Liver (tissue), 9 donors: ENCODE measurements around the gene UQCRFS1. TPM values are rescaled to one million over a fixed set of nuclear protein-coding genes. Genes with fewer than 3 reads are reported as not detected.

Experiments
- DNase-seq: peaks from one replicate; pipeline ENCODE4 v3.0.0-alpha.2; 2017; ENCODE audit warnings: low spot score
- H3K27ac ChIP-seq, 2 donors: one replicate each; pipeline ENCODE4 v1.7.0; 2013; ENCODE audit warnings: inconsistent platforms in 2 of 2, low read length in 2 of 2, control low read depth in 1 of 2, low read depth in 1 of 2, mild to moderate bottlenecking in 1 of 2
- H3K27me3 ChIP-seq, 4 donors: one replicate each; pipeline versions ENCODE4 v1.6.1 to v1.7.0; 2013; ENCODE audit warnings: low read length in 3 of 4, inconsistent platforms in 1 of 4, mild to moderate bottlenecking in 1 of 4, moderate library complexity in 1 of 4; ENCODE audit not compliant: control insufficient read depth in 4 of 4, insufficient read depth in 4 of 4
- H3K36me3 ChIP-seq, 4 donors: one replicate each; pipeline versions ENCODE4 v1.6.1 to v1.7.0; 2013; ENCODE audit warnings: low read length in 3 of 4, mild to moderate bottlenecking in 3 of 4, low read depth in 1 of 4, moderate library complexity in 1 of 4; ENCODE audit not compliant: control insufficient read depth in 4 of 4, insufficient read depth in 3 of 4
- H3K4me1 ChIP-seq, 4 donors: one replicate each; pipeline versions ENCODE4 v1.6.1 to v1.7.0; 2013; ENCODE audit warnings: low read length in 3 of 4, mild to moderate bottlenecking in 3 of 4, moderate library complexity in 1 of 4; ENCODE audit not compliant: control insufficient read depth in 4 of 4, insufficient read depth in 4 of 4
- H3K4me3 ChIP-seq, 3 donors: one replicate each; pipeline versions ENCODE4 v1.6.1 to v1.7.0; 2013; ENCODE audit warnings: low read length in 3 of 3, control low read depth in 1 of 3, low read depth in 1 of 3, mild to moderate bottlenecking in 1 of 3
- H3K9ac ChIP-seq, 2 donors: one replicate each; pipeline ENCODE4 v1.7.0; 2013; ENCODE audit warnings: low read length in 2 of 2, mild to moderate bottlenecking in 2 of 2, moderate library complexity in 2 of 2, control low read depth in 1 of 2, low read depth in 1 of 2
- H3K9me3 ChIP-seq, 4 donors: one replicate each; pipeline versions ENCODE4 v1.6.1 to v1.7.0; 2013; ENCODE audit warnings: low read length in 3 of 4; ENCODE audit not compliant: control insufficient read depth in 4 of 4
- ATF3 ChIP-seq: IDR thresholded peaks from 2 replicates; pipeline ENCODE4 v1.6.1; 2016; ENCODE audit warnings: antibody characterized with exemption
- CTCF ChIP-seq: fragments of 150-350 bp; IDR thresholded peaks from 2 replicates; pipeline ENCODE4 v1.5.1; 2017; ENCODE audit warnings: improper control_type of control experiment, low read depth, low read length; ENCODE audit not compliant: missing input control
- EGR1 ChIP-seq, 2 donors: IDR thresholded peaks; 2 replicates each; pipeline ENCODE4 v1.6.1; 2016 to 2018; ENCODE audit warnings: antibody characterized with exemption in 2 of 2, low read depth in 2 of 2
- FOXA1 ChIP-seq: IDR thresholded peaks from 2 replicates; pipeline ENCODE4 v1.6.1; 2016; ENCODE audit warnings: antibody characterized with exemption
- FOXA2 ChIP-seq: IDR thresholded peaks from 2 replicates; pipeline ENCODE4 v1.6.1; 2016; ENCODE audit warnings: antibody characterized with exemption
- GABPA ChIP-seq, 2 donors: IDR thresholded peaks in 1 of 2; conservative IDR thresholded peaks in 1 of 2; 2 replicates each; pipeline ENCODE4 v1.6.1; 2016; ENCODE audit warnings: antibody characterized with exemption in 2 of 2, mild to moderate bottlenecking in 1 of 2, moderate library complexity in 1 of 2
- HNF4A ChIP-seq, 2 donors: conservative IDR thresholded peaks; 2 replicates each; pipeline ENCODE4 v1.6.1; 2016; ENCODE audit warnings: antibody characterized with exemption in 2 of 2, mild to moderate bottlenecking in 2 of 2
- HNF4G ChIP-seq: IDR thresholded peaks from 2 replicates; pipeline ENCODE4 v1.6.1; 2016; ENCODE audit warnings: antibody characterized with exemption
- JUND ChIP-seq, 2 donors: IDR thresholded peaks; 2 replicates each; pipeline ENCODE4 v1.6.1; 2016; ENCODE audit warnings: antibody characterized with exemption in 2 of 2
- MAX ChIP-seq: IDR thresholded peaks from 2 replicates; pipeline ENCODE4 v1.6.1; 2016; ENCODE audit warnings: antibody characterized with exemption
- NR2F2 ChIP-seq: IDR thresholded peaks from 2 replicates; pipeline ENCODE4 v1.6.1; 2016; ENCODE audit warnings: antibody characterized with exemption
- RAD21 ChIP-seq, 2 donors: IDR thresholded peaks; 2 replicates each; pipeline ENCODE4 v1.6.1; 2016; ENCODE audit warnings: antibody characterized with exemption in 2 of 2, mild to moderate bottlenecking in 2 of 2
- REST ChIP-seq: IDR thresholded peaks from 2 replicates; pipeline ENCODE4 v1.6.1; 2016; ENCODE audit warnings: antibody characterized with exemption, mild to moderate bottlenecking
- RXRA ChIP-seq, 2 donors: IDR thresholded peaks; 2 replicates each; pipeline ENCODE4 v1.6.1; 2017 to 2018; ENCODE audit warnings: antibody characterized with exemption in 2 of 2, mild to moderate bottlenecking in 1 of 2
- SP1 ChIP-seq: IDR thresholded peaks from 2 replicates; pipeline ENCODE4 v1.6.1; 2018; ENCODE audit warnings: antibody characterized with exemption, mild to moderate bottlenecking
- TAF1 ChIP-seq: conservative IDR thresholded peaks from 2 replicates; pipeline ENCODE4 v1.6.1; 2016; ENCODE audit warnings: antibody characterized with exemption, mild to moderate bottlenecking
- YY1 ChIP-seq: IDR thresholded peaks from 2 replicates; pipeline ENCODE4 v1.6.1; 2016; ENCODE audit warnings: antibody characterized with exemption, mild to moderate bottlenecking
- ZBTB33 ChIP-seq: IDR thresholded peaks from 2 replicates; pipeline ENCODE4 v1.6.1; 2016; ENCODE audit warnings: antibody characterized with exemption
- WGBS: extraction: QIAGEN DNeasy Blood & Tissue Kit; methylation state at CpG from one replicate; pipeline ENCODE4 v1.1.7; 2013; 5-methylcytosine and 5-hydroxymethylcytosine counted together
- polyA plus RNA-seq, 2 donors: library from polyadenylated mRNA; stranded (reverse) in 1 of 2; unstranded in 1 of 2; fragments of 200-250 nt in 1 of 2; fragments of >200 nt in 1 of 2; fragmentation: Nextera tagmentation in 1 of 2; extraction: Ambion mirVana in 1 of 2; gene quantifications; one replicate each; pipeline versions ENCODE4 v1.2.1 to v1.2.3, GENCODE V29; 2013 to 2015
- total RNA-seq, 2 donors: library from RNA; depleted of rRNA; stranded (reverse); fragments of >200 nt; gene quantifications; one replicate each; pipeline ENCODE4 v1.2.3, GENCODE V29; 2014
- donor health status: healthy.
- donor health status: healthy.
- donor health status: healthy.
- donor health status: healthy.
- donor health status: healthy.

The UQCRFS1 gene
- total and polyA plus RNA-seq, 4 donors = 19.1 to 71.2 (median 32.7) TPM

GRCh38 chr19:29256516-29256915 is 43.6 kb upstream of the UQCRFS1 start:
- H3K9me3 ChIP-seq = no peaks in the 10 kb centered on the region
- H3K36me3 ChIP-seq = no peaks in the 10 kb centered on the region
- no peak overlapping the region for H3K9ac ChIP-seq
- H3K27me3 ChIP-seq = peaks cover 0 to 3% (median 0%) of the 10 kb centered on the region in 4 donors
- no peak for DNase-seq
- 35% methylated on average over 2 of the region's 2 CpGs for WGBS
- H3K4me1 ChIP-seq = no peaks in the 10 kb centered on the region
- no peak overlapping the region for H3K27ac ChIP-seq
- TF ChIP-seq RXRA (IDR thresholded peaks at IDR 0.05) (no peak), HNF4A (conservative IDR thresholded peaks at IDR 0.05) (no peak), SP1 (no peak), ZBTB33 (no peak), FOXA2 (no peak), YY1 (no peak), NR2F2 (no peak), REST (no peak), EGR1 (IDR thresholded peaks at IDR 0.05; ENCODE audit: low read depth in 2 of 2) (no peak), HNF4G (no peak), RAD21 (IDR thresholded peaks at IDR 0.05) (no peak), JUND (IDR thresholded peaks at IDR 0.05) (no peak), TAF1 (no peak), ATF3 (no peak), GABPA (IDR thresholded peaks at IDR 0.05 in 1 of 2, conservative IDR thresholded peaks at IDR 0.05 in 1 of 2) (no peak), MAX (no peak), CTCF (no peak), FOXA1 (no peak)
- H3K4me3 ChIP-seq = no peak overlapping the region
